Lower lobe of right lung (tissue), 2 donors: ENCODE data around the gene IFT81. TPM values are rescaled to one million over a fixed set of nuclear protein-coding genes. Genes with fewer than 3 reads are reported as not detected.
"Not testable (repeated sequence)": the region's sequence is repeated elsewhere in the genome, so short reads cannot be mapped to it uniquely, and the experiment has no call there.

Experiments used
- ATAC-seq, 2 donors: fragments of 200-7000 bp; cut with Tn5 transposase; one replicate each; pipeline ENCODE4 v1.9.1; 2020 to 2022; ENCODE audit warnings: mild to moderate bottlenecking in 2 of 2, moderate library complexity in 2 of 2
- DNase-seq: peaks from one replicate; pipeline ENCODE4 v3.0.0-alpha.2; 2020
- H3K27ac ChIP-seq: fragments of 200-600 bp; one replicate; pipeline ENCODE4 v1.8.0; 2022
- H3K27me3 ChIP-seq: fragments of 200-600 bp; one replicate; pipeline ENCODE4 v1.8.0; 2022; ENCODE audit warnings: low read depth
- H3K36me3 ChIP-seq: fragments of 200-600 bp; one replicate; pipeline ENCODE4 v1.8.0; 2022; ENCODE audit warnings: mild to moderate bottlenecking
- H3K4me1 ChIP-seq: fragments of 200-600 bp; one replicate; pipeline ENCODE4 v1.8.0; 2022
- H3K4me3 ChIP-seq: fragments of 200-600 bp; one replicate; pipeline ENCODE4 v1.8.0; 2022; ENCODE audit warnings: mild to moderate bottlenecking
- H3K9me3 ChIP-seq: fragments of 200-600 bp; one replicate; pipeline ENCODE4 v1.8.0; 2022
- CTCF ChIP-seq: fragments of 200-600 bp; IDR thresholded peaks from one replicate; pipeline ENCODE4 v1.8.0; 2022; ENCODE audit warnings: antibody characterized with exemption, mild to moderate bottlenecking
- intact Hi-C: fragments of 100-400 bp; cut with DNase I; formaldehyde crosslinking; loops from one replicate; pipeline ENCODE4 v1.11.0; 2022
- total RNA-seq: library from RNA; stranded (reverse); fragmentation: NEBNext Ultra II Directional; extraction: Animal tissue kit (Norgen Biotek cat#: 25700); gene quantifications from one replicate; pipeline ENCODE4 v1.2.1, GENCODE V29; 2021
- donor health status: DM: no; HTN: yes; CAD: no; lungs with severe emphysema.

Gene IFT81
- total RNA-seq, 1 donor from 2014 or later, result 12.5 TPM

GRCh38 chr12:110227138-110227537 is 103.0 kb downstream of the IFT81 start:
- H3K27me3 ChIP-seq, result no peaks in the 10 kb centered on the region
- H3K4me1 ChIP-seq, result peaks cover 16% of the 10 kb centered on the region
- H3K27ac ChIP-seq, result no peak overlapping the region
- DNase-seq (no peak), ATAC-seq (no peak)
- intact Hi-C loops, result no loop called here
- no peaks in the 10 kb centered on the region for H3K9me3 ChIP-seq
- no peaks in the 10 kb centered on the region for H3K36me3 ChIP-seq
- H3K4me3 ChIP-seq, result no peak overlapping the region
- TF ChIP-seq CTCF, result no peak

GRCh38 chr12:110228348-110228747 is 104.2 kb downstream of the IFT81 start:
- H3K27ac ChIP-seq, H3K27me3 ChIP-seq, DNase-seq, ATAC-seq, H3K36me3 ChIP-seq, H3K9me3 ChIP-seq, H3K4me3 ChIP-seq, intact Hi-C loops: not testable (repeated sequence)
- H3K4me1 ChIP-seq, result peaks cover 16% of the 10 kb centered on the region

DNA sequence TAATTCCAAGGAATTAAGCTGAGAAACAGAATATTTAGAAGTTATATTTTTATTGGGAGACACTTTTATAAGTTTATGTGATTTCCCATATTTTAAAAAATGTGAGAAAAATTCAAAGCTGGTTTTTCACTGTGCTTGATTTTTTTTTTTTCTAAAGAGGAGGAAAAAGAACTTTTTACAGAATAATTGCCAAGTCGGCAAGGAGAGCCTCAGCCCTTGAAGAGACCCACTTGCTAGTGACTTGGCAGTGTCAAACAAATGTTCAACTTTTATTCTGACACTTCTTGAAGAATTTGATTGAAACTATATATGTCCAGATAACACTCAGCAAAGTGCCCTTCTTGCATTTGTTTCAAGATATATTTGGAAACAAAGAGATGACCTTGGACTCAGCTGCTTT is 104.6 kb downstream of the IFT81 start:
- ATAC-seq (no peak), DNase-seq (no peak)
- no peaks in the 10 kb centered on the region for H3K36me3 ChIP-seq
- H3K9me3 ChIP-seq, result no peaks in the 10 kb centered on the region
- TF ChIP-seq CTCF, result no peak
- peaks cover 16% of the 10 kb centered on the region for H3K4me1 ChIP-seq
- H3K27ac ChIP-seq, result no peak overlapping the region
- no peak overlapping the region for H3K4me3 ChIP-seq
- H3K27me3 ChIP-seq, result no peaks in the 10 kb centered on the region
- intact Hi-C loops, result no loop called here

GRCh38 chr12:110229409-110229808 is 105.3 kb downstream of the IFT81 start:
- Histone ChIP-seq H3K36me3 (no peaks in the 10 kb centered on the region), H3K9me3 (no peaks in the 10 kb centered on the region), H3K4me3 (no peak overlapping the region), H3K4me1 (peaks cover 16% of the 10 kb centered on the region), H3K27ac (no peak overlapping the region), H3K27me3 (no peaks in the 10 kb centered on the region)
- DNase-seq (no peak), ATAC-seq (no peak)
- TF ChIP-seq CTCF, result no peak
- intact Hi-C loops, result no loop called here

- intact Hi-C loops, result no loop called here
Measured at GRCh38 chr12:110230655-110231054, 106.5 kb downstream of the IFT81 start.

More at GRCh38 chr12:110230655-110231054, 106.5 kb downstream of the IFT81 start:
- Histone ChIP-seq H3K36me3 (no peaks in the 10 kb centered on the region), H3K27ac (no peak overlapping the region), H3K4me3 (no peak overlapping the region), H3K4me1 (peaks cover 18% of the 10 kb centered on the region), H3K9me3 (no peaks in the 10 kb centered on the region), H3K27me3 (no peaks in the 10 kb centered on the region)
- no peak for TF ChIP-seq CTCF
- DNase-seq, result no peak
- ATAC-seq, result no peak
